ENCODE data around the gene NOVA1. TPM values are rescaled to one million over a fixed set of nuclear protein-coding genes. Genes with fewer than 3 reads are reported as not detected.

NOVA1 gene
- total RNA-seq, 1 experiment from 2014 or later: not detected

DNA sequence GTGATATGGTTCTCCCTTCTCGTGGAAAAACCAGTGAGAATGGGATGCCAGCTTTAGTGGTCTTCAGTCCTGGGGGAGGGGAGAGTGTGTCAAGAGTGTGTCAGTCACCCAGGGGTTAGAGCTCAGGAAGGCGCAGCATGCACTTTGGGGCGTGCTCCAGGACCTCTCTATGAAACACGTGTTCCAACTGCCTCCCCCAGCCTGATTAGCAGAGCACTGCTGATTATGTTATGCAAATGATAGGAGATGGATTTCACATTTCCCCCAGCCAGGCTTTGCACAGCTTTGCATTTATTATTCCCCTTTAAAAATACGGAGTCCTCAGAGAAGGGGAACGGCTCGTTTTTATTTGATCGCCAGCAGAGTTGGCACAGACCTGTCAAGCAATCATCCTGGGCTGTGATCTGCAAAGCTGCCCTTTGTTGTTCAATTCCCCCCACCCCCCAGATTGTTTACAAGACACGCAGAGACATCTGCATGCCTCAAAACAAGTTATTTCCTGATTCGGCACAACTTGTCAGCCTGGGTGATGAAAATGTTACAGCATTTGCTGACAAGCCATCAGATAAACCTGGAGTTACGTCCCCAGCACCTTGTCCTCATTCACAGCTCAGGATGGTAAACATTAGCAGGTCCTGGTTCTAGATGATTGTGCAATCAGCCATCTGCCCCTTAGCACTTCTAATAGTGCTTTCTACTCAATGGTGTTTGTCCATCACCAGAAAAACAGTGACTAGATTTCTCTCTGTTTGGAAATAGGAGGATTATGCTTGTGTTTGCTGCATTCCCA lies 196.5 kb downstream of the NOVA1 start:
- no peak overlapping the region for H2AFZ ChIP-seq (ENCODE audit: low read length)
- H3K9me2 ChIP-seq (replicated peaks; ENCODE audit: insufficient read depth, low read length): no peaks in the 10 kb centered on the region
- H3K9me3 ChIP-seq (ENCODE audit: low read length): peaks cover 74% of the 10 kb centered on the region
- H3K4me2 ChIP-seq (ENCODE audit: low read depth, low read length, poor library complexity, severe bottlenecking): no peak overlapping the region
- H3K27ac ChIP-seq (ENCODE audit: low read length): no peak overlapping the region
- H3K36me3 ChIP-seq (ENCODE audit: insufficient read depth, low read length): no peaks in the 10 kb centered on the region
- no peaks in the 10 kb centered on the region for H3K4me1 ChIP-seq (ENCODE audit: low read length)
- no peaks in the 10 kb centered on the region for H3K27me3 ChIP-seq (ENCODE audit: low read length)
- no peak for DNase-seq
- no peaks in the 10 kb centered on the region for H4K20me1 ChIP-seq (ENCODE audit: insufficient read depth, low read depth, low read length)
- no peak overlapping the region for H3K4me3 ChIP-seq (ENCODE audit: low read length)
- no peaks in the 10 kb centered on the region for H3K79me2 ChIP-seq (ENCODE audit: low read length)
- H3K9ac ChIP-seq (ENCODE audit: low read length): no peak overlapping the region

GRCh38 chr14:26400373-26400772 lies 197.5 kb downstream of the NOVA1 start:
- no peak overlapping the region for H3K27ac ChIP-seq (ENCODE audit: low read length)
- H3K36me3 ChIP-seq (ENCODE audit: insufficient read depth, low read length): no peaks in the 10 kb centered on the region
- peaks cover 71% of the 10 kb centered on the region for H3K9me3 ChIP-seq (ENCODE audit: low read length)
- H2AFZ ChIP-seq (ENCODE audit: low read length): no peak overlapping the region
- H3K9me2 ChIP-seq (replicated peaks; ENCODE audit: insufficient read depth, low read length): no peaks in the 10 kb centered on the region
- H3K9ac ChIP-seq (ENCODE audit: low read length): no peak overlapping the region
- DNase-seq: no peak
- no peaks in the 10 kb centered on the region for H3K4me1 ChIP-seq (ENCODE audit: low read length)
- H3K79me2 ChIP-seq (ENCODE audit: low read length): no peaks in the 10 kb centered on the region
- H4K20me1 ChIP-seq (ENCODE audit: insufficient read depth, low read depth, low read length): no peaks in the 10 kb centered on the region
- no peak overlapping the region for H3K4me2 ChIP-seq (ENCODE audit: low read depth, low read length, poor library complexity, severe bottlenecking)
- no peak overlapping the region for H3K4me3 ChIP-seq (ENCODE audit: low read length)
- H3K27me3 ChIP-seq (ENCODE audit: low read length): no peaks in the 10 kb centered on the region

DNA sequence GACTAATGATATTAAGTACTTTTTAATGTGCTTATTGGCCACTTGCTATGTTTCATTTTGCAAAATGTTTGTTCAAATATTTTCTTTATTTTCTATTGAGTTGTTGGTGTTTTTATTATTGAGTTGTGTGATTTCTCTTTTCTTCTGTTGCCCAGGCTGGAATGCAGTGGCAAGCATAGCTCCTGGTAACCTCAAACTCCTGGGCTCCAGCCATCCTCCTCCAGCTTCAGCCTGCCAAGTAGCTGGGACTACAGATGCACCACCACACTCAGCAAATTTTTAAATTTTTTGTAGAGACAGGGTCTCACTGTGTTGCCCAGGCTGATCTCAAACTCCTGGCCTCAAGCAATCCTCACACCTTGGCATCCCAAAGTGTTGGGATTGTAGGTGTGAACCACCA lies 199.2 kb downstream of the NOVA1 start:
- no peaks in the 10 kb centered on the region for H3K4me1 ChIP-seq (ENCODE audit: low read length)
- H2AFZ ChIP-seq (ENCODE audit: low read length): no peak overlapping the region
- H4K20me1 ChIP-seq (ENCODE audit: insufficient read depth, low read depth, low read length): no peaks in the 10 kb centered on the region
- no peaks in the 10 kb centered on the region for H3K9me2 ChIP-seq (replicated peaks; ENCODE audit: insufficient read depth, low read length)
- no peaks in the 10 kb centered on the region for H3K36me3 ChIP-seq (ENCODE audit: insufficient read depth, low read length)
- no peak overlapping the region for H3K27ac ChIP-seq (ENCODE audit: low read length)
- H3K4me2 ChIP-seq (ENCODE audit: low read depth, low read length, poor library complexity, severe bottlenecking): no peak overlapping the region
- no peak overlapping the region for H3K9ac ChIP-seq (ENCODE audit: low read length)
- DNase-seq: no peak
- H3K4me3 ChIP-seq (ENCODE audit: low read length): no peak overlapping the region
- no peaks in the 10 kb centered on the region for H3K79me2 ChIP-seq (ENCODE audit: low read length)
- peaks cover 67% of the 10 kb centered on the region for H3K9me3 ChIP-seq (ENCODE audit: low read length)
- no peaks in the 10 kb centered on the region for H3K27me3 ChIP-seq (ENCODE audit: low read length)

Measured in Karpas-422 (cell line).